Endothelial cell (in vitro differentiated cells): Measurements from ENCODE around the gene STAG1. TPM values are rescaled to one million over a fixed set of nuclear protein-coding genes. Genes with fewer than 3 reads are reported as not detected.

ENCODE experiments used
- DNase-seq: peaks from one replicate; pipeline ENCODE4 v3.0.0; 2021; ENCODE audit warnings: low spot score
- H3K27ac Mint-ChIP-seq: one replicate; pipeline ENCODE4 v1.8.0; 2021; ENCODE audit warnings: mixed read lengths, inconsistent platforms; ENCODE audit not compliant: unreplicated experiment
- H3K27me3 Mint-ChIP-seq: one replicate; pipeline ENCODE4 v1.8.0; 2021; ENCODE audit warnings: mild to moderate bottlenecking, moderate library complexity, mixed read lengths, inconsistent platforms; ENCODE audit not compliant: unreplicated experiment
- H3K36me3 Mint-ChIP-seq: one replicate; pipeline ENCODE4 v1.8.0; 2021; ENCODE audit warnings: mild to moderate bottlenecking, low read depth, mixed read lengths, inconsistent platforms; ENCODE audit not compliant: unreplicated experiment
- H3K4me1 Mint-ChIP-seq: one replicate; pipeline ENCODE4 v1.8.0; 2021; ENCODE audit warnings: mild to moderate bottlenecking, mixed read lengths, inconsistent platforms; ENCODE audit not compliant: unreplicated experiment
- H3K4me3 Mint-ChIP-seq: one replicate; pipeline ENCODE4 v1.8.0; 2021; ENCODE audit warnings: mild to moderate bottlenecking, mixed read lengths, inconsistent platforms; ENCODE audit not compliant: unreplicated experiment
- H3K9me3 Mint-ChIP-seq: one replicate; pipeline ENCODE4 v1.8.0; 2021; ENCODE audit warnings: mixed read lengths, inconsistent platforms; ENCODE audit not compliant: unreplicated experiment
- total RNA-seq: library from RNA; stranded (reverse); fragmentation: NEBNext Ultra II Directional; extraction: Animal tissue kit (Norgen Biotek cat#: 25700); gene quantifications from one replicate; pipeline ENCODE4 v1.2.1, GENCODE V29; 2021; ENCODE audit not compliant: unreplicated experiment
- TF ChIP-seq, protein P1 (sequence below): fragments of 200-600 bp; sonication (generic); IDR thresholded peaks from one replicate; pipeline ENCODE4 v1.5.0; 2021; ENCODE audit warnings: antibody characterized with exemption; ENCODE audit not compliant: unreplicated experiment

Gene STAG1
- total RNA-seq, 1 donor from 2014 or later = 30.0 TPM

DNA sequence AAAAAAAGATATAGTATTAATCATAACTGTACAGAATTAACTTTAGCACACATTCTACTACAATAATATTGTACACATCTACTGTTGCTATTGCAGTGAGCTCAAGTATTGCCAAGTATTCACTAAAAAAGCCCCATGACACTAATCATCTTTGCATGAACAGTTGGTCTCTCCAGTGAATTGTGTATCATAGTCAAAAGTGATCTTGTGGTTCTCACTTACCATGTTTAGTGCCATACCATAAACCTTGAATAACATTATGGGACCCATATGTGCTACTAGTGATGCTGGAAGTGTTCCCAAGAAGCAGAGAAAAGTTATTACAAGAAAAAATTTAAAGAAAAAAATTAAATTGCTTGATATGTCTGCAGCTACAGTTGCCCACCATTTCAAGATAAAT is 324.9 kb downstream of the STAG1 start:
- no peak for DNase-seq
- Mint-ChIP-seq H3K36me3 (peaks cover 7% of the 10 kb centered on the region), H3K4me3 (no peak overlapping the region), H3K4me1 (no peaks in the 10 kb centered on the region), H3K27me3 (no peaks in the 10 kb centered on the region), H3K27ac (no peak overlapping the region), H3K9me3 (no peaks in the 10 kb centered on the region)
- TF ChIP-seq, protein P1, sequence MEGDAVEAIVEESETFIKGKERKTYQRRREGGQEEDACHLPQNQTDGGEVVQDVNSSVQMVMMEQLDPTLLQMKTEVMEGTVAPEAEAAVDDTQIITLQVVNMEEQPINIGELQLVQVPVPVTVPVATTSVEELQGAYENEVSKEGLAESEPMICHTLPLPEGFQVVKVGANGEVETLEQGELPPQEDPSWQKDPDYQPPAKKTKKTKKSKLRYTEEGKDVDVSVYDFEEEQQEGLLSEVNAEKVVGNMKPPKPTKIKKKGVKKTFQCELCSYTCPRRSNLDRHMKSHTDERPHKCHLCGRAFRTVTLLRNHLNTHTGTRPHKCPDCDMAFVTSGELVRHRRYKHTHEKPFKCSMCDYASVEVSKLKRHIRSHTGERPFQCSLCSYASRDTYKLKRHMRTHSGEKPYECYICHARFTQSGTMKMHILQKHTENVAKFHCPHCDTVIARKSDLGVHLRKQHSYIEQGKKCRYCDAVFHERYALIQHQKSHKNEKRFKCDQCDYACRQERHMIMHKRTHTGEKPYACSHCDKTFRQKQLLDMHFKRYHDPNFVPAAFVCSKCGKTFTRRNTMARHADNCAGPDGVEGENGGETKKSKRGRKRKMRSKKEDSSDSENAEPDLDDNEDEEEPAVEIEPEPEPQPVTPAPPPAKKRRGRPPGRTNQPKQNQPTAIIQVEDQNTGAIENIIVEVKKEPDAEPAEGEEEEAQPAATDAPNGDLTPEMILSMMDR = no peak

DNA sequence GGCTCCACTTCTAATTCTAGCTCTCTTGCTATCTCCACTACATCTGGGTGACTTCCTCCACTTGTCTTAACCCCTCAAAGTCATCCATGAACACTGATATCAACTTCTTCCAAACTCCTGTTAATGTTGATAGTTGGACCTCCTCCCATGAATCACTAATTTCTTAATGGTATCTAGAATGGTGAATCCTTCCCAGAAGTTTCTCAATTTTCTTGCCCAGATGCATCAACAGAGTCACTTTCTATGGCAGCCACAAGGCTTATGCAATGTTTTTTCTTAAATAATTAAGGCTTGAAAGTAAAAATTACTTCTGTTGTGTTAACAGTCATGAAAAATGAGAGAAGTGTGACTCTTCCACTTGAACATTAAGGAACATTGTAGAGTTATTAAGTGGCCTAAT is 337.7 kb downstream of the STAG1 start:
- Mint-ChIP-seq H3K27me3 (no peaks in the 10 kb centered on the region), H3K27ac (no peak overlapping the region), H3K36me3 (no peaks in the 10 kb centered on the region), H3K4me1 (no peaks in the 10 kb centered on the region), H3K9me3 (no peaks in the 10 kb centered on the region), H3K4me3 (no peak overlapping the region)
- DNase-seq = no peak
- TF ChIP-seq, protein P1 = no peak

DNA sequence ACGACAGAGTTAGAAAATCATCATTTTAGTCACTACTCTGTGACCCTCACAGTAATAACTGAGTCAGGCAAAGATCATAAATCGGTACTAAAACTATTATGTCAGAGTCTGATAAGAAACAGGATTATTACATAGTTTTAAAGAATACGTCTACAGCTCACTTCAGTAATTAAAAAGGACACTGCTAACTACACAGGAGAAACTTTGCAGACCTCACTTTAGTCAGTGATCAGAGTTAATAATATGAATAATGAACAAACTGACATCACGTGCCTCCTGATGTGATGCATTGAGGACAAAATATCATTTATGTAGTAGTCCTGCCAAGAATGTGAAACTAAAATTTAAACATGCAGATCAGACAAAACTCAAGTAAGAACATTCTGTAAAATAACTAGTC is 339.9 kb downstream of the STAG1 start:
- no peak overlapping the region for H3K27ac Mint-ChIP-seq
- H3K4me3 Mint-ChIP-seq = no peak overlapping the region
- H3K36me3 Mint-ChIP-seq = no peaks in the 10 kb centered on the region

DNA sequence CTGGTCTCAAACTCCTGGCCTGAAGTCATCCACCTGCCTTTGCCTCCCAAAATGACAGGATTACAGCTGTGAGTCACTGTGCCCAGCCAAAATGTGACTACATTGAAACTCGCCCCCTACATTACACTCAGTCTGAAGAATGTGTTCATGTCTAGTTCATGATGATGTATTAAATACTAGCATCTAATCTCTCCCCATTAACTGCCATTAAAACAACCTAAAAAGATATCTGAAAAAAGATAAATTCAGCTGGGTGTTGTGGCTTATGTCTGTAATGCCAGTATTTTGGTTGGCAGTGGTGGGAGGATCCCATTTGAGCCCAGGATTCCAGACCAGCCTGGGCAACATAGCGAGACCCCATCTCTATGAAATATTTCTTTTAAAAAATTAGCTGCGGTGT is 342.6 kb downstream of the STAG1 start:
- Mint-ChIP-seq H3K4me1 (no peaks in the 10 kb centered on the region), H3K9me3 (no peaks in the 10 kb centered on the region), H3K36me3 (no peaks in the 10 kb centered on the region), H3K4me3 (no peak overlapping the region), H3K27ac (no peak overlapping the region), H3K27me3 (peaks cover 2% of the 10 kb centered on the region)
- DNase-seq = no peak
- TF ChIP-seq, protein P1 = no peak

More for the DNA sequence above, 339.9 kb downstream of the STAG1 start:
- Mint-ChIP-seq H3K9me3 (no peaks in the 10 kb centered on the region), H3K27me3 (peaks cover 2% of the 10 kb centered on the region), H3K4me1 (no peaks in the 10 kb centered on the region)
- TF ChIP-seq, protein P1 = no peak
- no peak for DNase-seq

DNA sequence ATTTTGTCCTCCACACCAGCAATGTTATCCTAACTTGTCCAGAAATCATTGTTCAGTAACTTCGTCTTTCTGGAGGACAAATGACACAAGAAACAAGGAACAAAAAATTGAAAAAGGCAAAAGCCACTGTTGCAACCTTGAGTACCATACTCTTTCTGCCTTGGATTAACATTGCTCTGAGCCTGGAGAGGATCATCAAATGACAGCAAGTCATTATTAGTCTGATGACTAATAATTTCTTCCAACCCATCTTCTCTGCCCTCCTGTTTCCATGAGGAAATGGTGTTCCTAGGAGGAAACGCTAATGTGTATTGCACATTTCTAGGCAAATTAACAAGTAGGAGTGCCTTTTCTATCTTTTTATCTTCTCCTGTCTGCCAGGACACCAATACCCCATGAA is 348.1 kb downstream of the STAG1 start:
- no peaks in the 10 kb centered on the region for H3K4me1 Mint-ChIP-seq
- no peak overlapping the region for H3K27ac Mint-ChIP-seq
- H3K27me3 Mint-ChIP-seq = peaks cover 2% of the 10 kb centered on the region
- no peak for DNase-seq
- TF ChIP-seq, protein P1 = no peak
- H3K4me3 Mint-ChIP-seq = no peak overlapping the region
- no peaks in the 10 kb centered on the region for H3K9me3 Mint-ChIP-seq
- H3K36me3 Mint-ChIP-seq = no peaks in the 10 kb centered on the region
